GM19395 (cell line): Measurements from ENCODE around the gene THRB.

ENCODE experiments used
- ATAC-seq: cut with Tn5 transposase; IDR thresholded peaks from one replicate; pipeline ENCODE4 v1.9.1; 2021; ENCODE audit warnings: mild to moderate bottlenecking, moderate library complexity; ENCODE audit not compliant: unreplicated experiment

Gene THRB

GRCh38 chr3:24157106-24157505, 337.5 kb downstream of the THRB start:
- ATAC-seq, result no peak

- ATAC-seq, result no peak
These were observed 338.2 kb downstream of the THRB start for GRCh38 chr3:24156466-24156865.

- no peak for ATAC-seq
These were observed 339.4 kb downstream of the THRB start for GRCh38 chr3:24155276-24155675.

- peak; percentile 13 for ATAC-seq
These were observed 339.9 kb downstream of the THRB start for GRCh38 chr3:24154781-24155180.

- ATAC-seq, result peak; percentile 91
These were observed 340.5 kb downstream of the THRB start for GRCh38 chr3:24154013-24154695.

- ATAC-seq, result no peak
These were observed 343.1 kb downstream of the THRB start for GRCh38 chr3:24151594-24151993.

- no peak for ATAC-seq
These were observed 345.6 kb downstream of the THRB start for GRCh38 chr3:24149032-24149431.

- no peak for ATAC-seq
These were observed 348.4 kb downstream of the THRB start for GRCh38 chr3:24145981-24146822.

- ATAC-seq, result no peak
These were observed 349.2 kb downstream of the THRB start for GRCh38 chr3:24145481-24145880.

- no peak for ATAC-seq
These were observed 352.5 kb downstream of the THRB start for GRCh38 chr3:24142127-24142526.

- no peak for ATAC-seq
These were observed 353.1 kb downstream of the THRB start for GRCh38 chr3:24141548-24141947.

- ATAC-seq, result no peak
These were observed 354.9 kb downstream of the THRB start for GRCh38 chr3:24139463-24140412.

GRCh38 chr3:24138876-24139256, 355.8 kb downstream of the THRB start:
- ATAC-seq, result no peak

- no peak for ATAC-seq
These were observed 356.4 kb downstream of the THRB start for GRCh38 chr3:24137958-24138875.

- ATAC-seq, result no peak
These were observed 357.3 kb downstream of the THRB start for GRCh38 chr3:24137334-24137733.

- no peak for ATAC-seq
These were observed 357.9 kb downstream of the THRB start for GRCh38 chr3:24136624-24137310.

- no peak for ATAC-seq
These were observed 359.4 kb downstream of the THRB start for GRCh38 chr3:24135280-24135679.

- no peak for ATAC-seq
These were observed 360.7 kb downstream of the THRB start for GRCh38 chr3:24133942-24134341.

GRCh38 chr3:24133436-24133835, 361.2 kb downstream of the THRB start:
- ATAC-seq, result no peak

GRCh38 chr3:24129549-24129948, 365.1 kb downstream of the THRB start:
- ATAC-seq, result no peak
